Heart left ventricle (tissue), 16 donors: ENCODE results near the gene WTAP. TPM values are rescaled to one million over a fixed set of nuclear protein-coding genes. Genes with fewer than 3 reads are reported as not detected.
A peak's percentile ranks its signal among the peaks of the same experiment; 100 is the strongest.

Experiments
- ATAC-seq, 4 donors: fragments of 200-7000 bp; cut with Tn5 transposase; one replicate each; pipeline ENCODE4 v1.9.1; 2020 to 2022; ENCODE audit warnings: moderate library complexity in 4 of 4, mild to moderate bottlenecking in 3 of 4, moderate number of reproducible peaks in 1 of 4
- DNase-seq, 5 donors: peaks; one replicate each; pipeline ENCODE4 v3.0.0-alpha.2; 2020
- H3K27ac ChIP-seq, 12 donors: fragments of 200-600 bp; sonication (generic) in 4 of 12; one replicate each; pipeline versions ENCODE4 v1.5.0 to v1.8.0; 2016 to 2022; ENCODE audit warnings: mild to moderate bottlenecking in 2 of 12
- H3K27me3 ChIP-seq, 9 donors: fragments of 200-600 bp; sonication (generic) in 2 of 9; one replicate each; pipeline versions ENCODE4 v1.5.1 to v1.8.0; 2016 to 2022; ENCODE audit warnings: mild to moderate bottlenecking in 3 of 9
- H3K36me3 ChIP-seq, 9 donors: fragments of 200-600 bp; sonication (generic) in 2 of 9; one replicate each; pipeline versions ENCODE4 v1.5.0 to v1.8.0; 2018 to 2022; ENCODE audit warnings: mild to moderate bottlenecking in 2 of 9
- H3K4me1 ChIP-seq, 12 donors: fragments of 200-600 bp; sonication (generic) in 4 of 12; one replicate each; pipeline versions ENCODE4 v1.5.0 to v1.8.0; 2016 to 2022; ENCODE audit warnings: mild to moderate bottlenecking in 3 of 12
- H3K4me3 ChIP-seq, 12 donors: fragments of 200-600 bp; sonication (generic) in 4 of 12; one replicate each; pipeline versions ENCODE4 v1.5.0 to v1.8.0; 2017 to 2022; ENCODE audit warnings: mild to moderate bottlenecking in 9 of 12, moderate library complexity in 4 of 12
- H3K9me3 ChIP-seq, 12 donors: fragments of 200-600 bp; sonication (generic) in 4 of 12; one replicate each; pipeline versions ENCODE4 v1.5.0 to v1.8.0; 2016 to 2022; ENCODE audit warnings: mild to moderate bottlenecking in 1 of 12
- POLR2A ChIP-seq, 2 donors: fragments of 450-650 bp; IDR thresholded peaks; one replicate each; pipeline ENCODE4 v1.6.1; 2017; ENCODE audit warnings: antibody characterized with exemption in 2 of 2, mild to moderate bottlenecking in 2 of 2, moderate library complexity in 2 of 2
- WGBS, 4 donors: extraction: QIAGEN DNeasy Blood & Tissue Kit in 2 of 4; methylation state at CpG; one replicate each; pipeline versions ENCODE4 v1.1.5 to v1.1.7; 2013 to 2018; 5-methylcytosine and 5-hydroxymethylcytosine counted together
- intact Hi-C, 10 donors: fragments of 100-400 bp; cut with DNase I; formaldehyde crosslinking; loops; one replicate each; pipeline versions ENCODE4 v1.11.1 to v1.14.2; 2022
- polyA plus RNA-seq, 2 donors: library from polyadenylated mRNA; stranded (reverse); fragments of 200-250 nt; gene quantifications; one replicate each; pipeline ENCODE4 v1.2.3, GENCODE V29; 2013
- total RNA-seq, 9 donors: library from RNA; depleted of rRNA in 2 of 9; stranded (reverse); fragments of >200 nt in 2 of 9; fragmentation: NEBNext Ultra II Directional in 3 of 9; extraction: Animal tissue kit (Norgen Biotek cat#: 25700) in 3 of 9; gene quantifications; one replicate each; pipeline versions ENCODE4 v1.1.0 to v1.2.4, GENCODE V29; 2016 to 2023
- TF ChIP-seq, protein P1 (sequence below), 12 donors: fragments of 200-600 bp; sonication (generic) in 4 of 12; IDR thresholded peaks; one replicate each; pipeline versions ENCODE4 v1.5.0 to v1.8.0; 2018 to 2022; ENCODE audit warnings: antibody characterized with exemption in 12 of 12, mild to moderate bottlenecking in 5 of 12
- donor health status: ischemic (EF 13 %, LVEDD 7.1; RV severe dilation, severe dysfunction).
- donor health status: healthy with polysubstance abuse.
- donor health status: DM: no; HTN: yes; CAD: no.
- donor health status: DM: no; HTN: no; CAD: no.
- donor health status: ischemic (EF 25% LVEDD 6.9; RV normal size, moderate dysfunction).
- donor health status: ischemic (EF 25% LVEDD 5.7; RV mildly dilated, moderate dysfunction).
- donor health status: healthy.
- donor health status: DM: yes; HTN: yes; CAD: no.
- donor health status: ischemic (EF 35%, LVEDD 5.7; RV mildly dilated, moderate dysfunction).
- donor health status: nonischemic (EF 11% LVEDD 7.7; RV severe dilation, severe dysfunction).
- donor health status: DM: yes; HTN: yes; CAD: no.
- donor health status: PGD.
- donor health status: ischemic (EF 29% LVEDD 5.4; RV normal size, mild dysfunction).
- donor health status: nonischemic (EF 23%, LVEDD 6.1; RV moderate dilation, normal function).

WTAP gene
- total and polyA plus RNA-seq, 11 donors: 30.7 to 75.3 (median 48.2) TPM

DNA sequence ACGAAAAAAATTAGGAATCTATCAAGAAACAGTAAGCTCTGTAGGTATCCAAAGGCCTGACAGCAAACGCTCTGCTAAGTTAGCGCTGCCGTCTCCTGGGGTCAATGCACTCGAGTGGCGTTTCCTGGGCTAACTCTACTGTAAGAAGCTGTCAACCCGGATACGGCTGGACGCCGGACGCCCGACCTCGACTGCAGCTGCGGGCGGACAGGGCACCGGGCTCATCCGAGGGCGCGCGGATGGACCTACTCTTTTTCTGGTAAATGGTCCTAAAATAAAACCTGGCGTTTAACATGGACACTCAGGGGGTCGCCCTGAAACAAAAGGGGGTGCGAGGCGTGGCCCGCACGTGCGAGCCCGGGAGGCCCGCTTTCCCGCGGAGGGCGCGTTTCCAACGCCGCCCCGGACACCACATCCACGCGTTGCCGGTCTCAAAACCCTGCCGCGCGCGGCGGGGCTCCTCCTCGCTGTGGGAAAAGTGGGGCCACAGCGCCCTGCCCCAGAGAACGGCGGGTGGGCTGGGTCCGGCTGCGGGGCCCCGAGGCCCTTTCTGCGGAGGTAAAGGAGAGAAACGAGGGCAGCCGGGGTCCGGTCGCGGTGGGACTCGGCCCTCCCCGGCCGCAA, 61.6 kb downstream of the WTAP start:
- Histone ChIP-seq H3K27ac (peak overlapping the region; percentile 73 to 99 (median 96)), H3K4me1 (peaks cover 5 to 50% (median 35%) of the 10 kb centered on the region in 12 donors), H3K27me3 (no peaks in the 10 kb centered on the region), H3K36me3 (peaks cover 0 to 67% (median 60%) of the 10 kb centered on the region in 9 donors), H3K9me3 (no peaks in the 10 kb centered on the region), H3K4me3 (peak overlapping the region; percentile 70 to 100 (median 93))
- DNase-seq (peak; percentile 30 to 73 (median 55)), ATAC-seq (peak in 1 of 4 donors; percentile 15)
- 0 to 1% (median 0%) methylated on average over 29 to 60 of the region's 60 CpGs for WGBS, 4 donors
- intact Hi-C loops: loop anchor here in 9 of 10 donors (1.0 to 10.0 kb wide), 8 partner anchors 26 to 97 kb away; partner anchors contain the start of genes SOD2 (in 8 of the 9), WTAP (in 6 of the 9) and ACAT2 (in 2 of the 9)
- TF ChIP-seq POLR2A (IDR thresholded peaks at IDR 0.05): no peak
- TF ChIP-seq, protein P1, sequence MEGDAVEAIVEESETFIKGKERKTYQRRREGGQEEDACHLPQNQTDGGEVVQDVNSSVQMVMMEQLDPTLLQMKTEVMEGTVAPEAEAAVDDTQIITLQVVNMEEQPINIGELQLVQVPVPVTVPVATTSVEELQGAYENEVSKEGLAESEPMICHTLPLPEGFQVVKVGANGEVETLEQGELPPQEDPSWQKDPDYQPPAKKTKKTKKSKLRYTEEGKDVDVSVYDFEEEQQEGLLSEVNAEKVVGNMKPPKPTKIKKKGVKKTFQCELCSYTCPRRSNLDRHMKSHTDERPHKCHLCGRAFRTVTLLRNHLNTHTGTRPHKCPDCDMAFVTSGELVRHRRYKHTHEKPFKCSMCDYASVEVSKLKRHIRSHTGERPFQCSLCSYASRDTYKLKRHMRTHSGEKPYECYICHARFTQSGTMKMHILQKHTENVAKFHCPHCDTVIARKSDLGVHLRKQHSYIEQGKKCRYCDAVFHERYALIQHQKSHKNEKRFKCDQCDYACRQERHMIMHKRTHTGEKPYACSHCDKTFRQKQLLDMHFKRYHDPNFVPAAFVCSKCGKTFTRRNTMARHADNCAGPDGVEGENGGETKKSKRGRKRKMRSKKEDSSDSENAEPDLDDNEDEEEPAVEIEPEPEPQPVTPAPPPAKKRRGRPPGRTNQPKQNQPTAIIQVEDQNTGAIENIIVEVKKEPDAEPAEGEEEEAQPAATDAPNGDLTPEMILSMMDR (IDR thresholded peaks at IDR 0.05): no peak

GRCh38 chr6:159789377-159790148, 62.3 kb downstream of the WTAP start, which contains the start of gene TCP1:
TCP1 (minus strand) TSS chr6:159789602; CDS start chr6:159789468, 134 bp downstream.
- H3K4me1 ChIP-seq: peaks cover 5 to 50% (median 35%) of the 10 kb centered on the region in 12 donors

DNA sequence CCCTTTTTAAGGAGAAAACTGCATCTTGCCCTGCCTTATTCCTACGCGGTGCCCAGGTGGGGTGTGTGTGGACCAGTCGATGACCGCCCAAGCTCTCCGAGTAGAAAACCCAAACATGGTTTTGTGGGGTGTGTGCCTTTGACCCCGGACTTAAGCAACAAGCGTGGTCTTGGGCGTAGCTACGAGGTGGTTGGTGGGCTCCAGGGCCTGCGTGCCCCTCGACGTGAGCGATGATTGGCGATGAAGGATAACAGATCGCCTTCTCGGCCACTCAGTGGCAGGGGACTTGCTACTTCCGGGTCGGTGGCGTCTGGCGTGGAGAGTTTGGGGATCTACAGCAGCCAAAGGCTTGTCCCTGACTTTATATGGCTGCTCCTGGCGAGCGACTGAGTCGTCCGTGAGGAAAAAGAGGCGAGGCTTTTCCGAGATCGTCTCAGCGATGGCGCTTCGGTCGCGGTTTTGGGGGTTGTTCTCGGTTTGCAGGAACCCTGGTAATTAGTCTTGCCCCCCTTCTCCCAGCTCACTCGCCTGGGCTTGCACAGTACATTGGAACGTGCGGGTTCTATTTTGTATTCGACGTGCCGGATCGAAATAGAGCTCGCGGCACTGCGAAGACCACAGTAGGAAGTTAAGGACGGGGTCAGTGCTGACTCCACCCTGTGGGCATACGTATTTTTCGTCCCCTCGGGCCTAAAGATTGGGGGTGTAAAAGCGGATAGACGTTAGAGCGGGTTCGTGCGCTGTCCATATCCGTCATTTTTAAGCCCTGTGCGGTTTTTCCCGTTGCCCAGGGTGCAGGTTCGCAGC, 63.0 kb downstream of the WTAP start, which contains the start of gene MRPL18:
Gene MRPL18 (plus strand): TSS at position 319 of the 807 bp plus-strand sequence. CDS start 121 bp downstream, at position 440.
- ATAC-seq (peak; percentile 93 to 97 (median 94)), DNase-seq (peak; percentile 95 to 98 (median 96))
- Histone ChIP-seq H3K27me3 (no peaks in the 10 kb centered on the region), H3K4me1 (peaks cover 5 to 51% (median 35%) of the 10 kb centered on the region in 12 donors), H3K36me3 (peaks cover 0 to 64% (median 52%) of the 10 kb centered on the region in 9 donors), H3K27ac (peak within 1 kb of the TSS; percentile 73 to 99 (median 96)), H3K4me3 (peak within 1 kb of the TSS; percentile 80 to 100 (median 93)), H3K9me3 (no peaks in the 10 kb centered on the region)
- 0 to 1% (median 0%) methylated on average over 35 to 56 of the region's 56 CpGs for WGBS, 4 donors
- TF ChIP-seq, protein P1 (IDR thresholded peaks at IDR 0.05): no peak
- TF ChIP-seq POLR2A (IDR thresholded peaks at IDR 0.05): peak in 1 of 2 donors; percentile 63
- intact Hi-C loops: loop anchor here in 3 of 10 donors (1.0 to 5.0 kb wide), 4 partner anchors 63 to 98 kb away; partner anchors contain the start of genes WTAP (in 2 of the 3) and SOD2 (in 1 of the 3)

More at GRCh38 chr6:159789377-159790148, 62.3 kb downstream of the WTAP start, which contains the start of gene TCP1:
- Histone ChIP-seq H3K4me3 (peak within 1 kb of the TSS; percentile 80 to 100 (median 93)), H3K36me3 (peaks cover 0 to 67% (median 60%) of the 10 kb centered on the region in 9 donors), H3K27me3 (no peaks in the 10 kb centered on the region), H3K9me3 (no peaks in the 10 kb centered on the region), H3K27ac (peak within 1 kb of the TSS; percentile 73 to 99 (median 96))
- WGBS, 4 donors: 0% methylated on average over 53 to 64 of the region's 64 CpGs
- intact Hi-C loops: loop anchor here (1.0 to 10.0 kb wide), 10 partner anchors 27 to 97 kb away; partner anchors contain the start of genes SOD2 (in 9 of the 10), WTAP (in 8 of the 10) and ACAT2 (in 2 of the 10)
- peak in 1 of 2 donors; percentile 89 for TF ChIP-seq POLR2A (IDR thresholded peaks at IDR 0.05)
- TF ChIP-seq, protein P1 (IDR thresholded peaks at IDR 0.05): no peak
- ATAC-seq: peak; percentile 92 to 95 (median 94)
- DNase-seq: peak; percentile 99 to 100 (median 100)
